HFFc6 (cell line): Measurements from ENCODE around the gene FGF1. TPM values are rescaled to one million over a fixed set of nuclear protein-coding genes. Genes with fewer than 3 reads are reported as not detected.

Experiments
- DNase-seq: peaks from one replicate; pipeline ENCODE4 v3.0.0-alpha.2; 2018
- H3K27ac Mint-ChIP-seq: 2 replicates; pipeline ENCODE4 v1.8.0; 2020; ENCODE audit warnings: mild to moderate bottlenecking, mixed read lengths
- H3K27me3 Mint-ChIP-seq: 2 replicates; pipeline ENCODE4 v1.8.0; 2021; ENCODE audit warnings: mild to moderate bottlenecking, moderate library complexity, mixed read lengths; ENCODE audit not compliant: insufficient read depth
- H3K36me3 Mint-ChIP-seq: 2 replicates; pipeline ENCODE4 v1.8.0; 2021; ENCODE audit warnings: low read depth, mixed read lengths
- H3K4me1 Mint-ChIP-seq: 2 replicates; pipeline ENCODE4 v1.8.0; 2020; ENCODE audit warnings: low read depth, mixed read lengths
- H3K4me3 Mint-ChIP-seq: 2 replicates; pipeline ENCODE4 v1.8.0; 2020; ENCODE audit warnings: mild to moderate bottlenecking, moderate library complexity, mixed read lengths
- H3K9me3 Mint-ChIP-seq: 2 replicates; pipeline ENCODE4 v1.8.0; 2020; ENCODE audit warnings: mild to moderate bottlenecking, mixed read lengths
- CTCF ChIP-seq: fragments of 200-600 bp; sonication (generic); IDR thresholded peaks from 2 replicates; pipeline ENCODE4 v1.5.0; 2021; ENCODE audit warnings: antibody characterized with exemption, mild to moderate bottlenecking
- total RNA-seq, 6 experiments: library from RNA; stranded (reverse); fragmentation: NEBNext Ultra II Directional; extraction: Animal tissue kit (Norgen Biotek cat#: 25700); gene quantifications; 2 replicates in 1 of 6; 3 replicates in 5 of 6; pipeline ENCODE4 v1.2.3, GENCODE V29; 2021

The FGF1 gene
- total RNA-seq, 6 experiments from 2014 or later: 34.2 to 42.4 (median 37.2) TPM

GRCh38 chr5:142700566-142700965 lies 14.7 kb upstream of the FGF1 start:
- Mint-ChIP-seq H3K9me3 (no peaks in the 10 kb centered on the region), H3K4me1 (peaks cover 31% of the 10 kb centered on the region), H3K27ac (no peak overlapping the region), H3K36me3 (no peaks in the 10 kb centered on the region), H3K4me3 (no peak overlapping the region), H3K27me3 (no peaks in the 10 kb centered on the region; the same call in 1 of the 2 replicates)
- DNase-seq: no peak
- TF ChIP-seq CTCF: no peak

GRCh38 chr5:142699184-142699720 lies 13.4 kb upstream of the FGF1 start:
- Mint-ChIP-seq H3K27ac (no peak overlapping the region), H3K4me1 (peaks cover 31% of the 10 kb centered on the region), H3K4me3 (no peak overlapping the region), H3K36me3 (no peaks in the 10 kb centered on the region), H3K27me3 (no peaks in the 10 kb centered on the region; the same call in 1 of the 2 replicates), H3K9me3 (no peaks in the 10 kb centered on the region)
- peak; percentile 78 for DNase-seq
- TF ChIP-seq CTCF: peak; percentile 99

- Mint-ChIP-seq H3K27ac (no peak overlapping the region), H3K4me3 (no peak overlapping the region), H3K27me3 (no peaks in the 10 kb centered on the region; the same call in 1 of the 2 replicates), H3K36me3 (no peaks in the 10 kb centered on the region), H3K4me1 (peaks cover 31% of the 10 kb centered on the region), H3K9me3 (no peaks in the 10 kb centered on the region)
- TF ChIP-seq CTCF: 0 out of 2 replicates have a peak, but pooled peaks have one; percentile 5
- DNase-seq: no peak
Measured at GRCh38 chr5:142698447-142699183, 12.7 kb upstream of the FGF1 start.

- Mint-ChIP-seq H3K4me1 (peaks cover 31% of the 10 kb centered on the region), H3K4me3 (peak overlapping the region; percentile 41), H3K36me3 (no peaks in the 10 kb centered on the region), H3K9me3 (no peaks in the 10 kb centered on the region), H3K27me3 (no peaks in the 10 kb centered on the region; the same call in 1 of the 2 replicates), H3K27ac (peak overlapping the region; percentile 54)
- no peak for TF ChIP-seq CTCF
- peak; percentile 38 for DNase-seq
Measured at GRCh38 chr5:142697356-142698255, 11.7 kb upstream of the FGF1 start.

- H3K4me3 Mint-ChIP-seq: no peak overlapping the region
Measured at GRCh38 chr5:142696379-142696778, 10.5 kb upstream of the FGF1 start.

More at GRCh38 chr5:142696379-142696778, 10.5 kb upstream of the FGF1 start:
- no peaks in the 10 kb centered on the region for H3K9me3 Mint-ChIP-seq
- DNase-seq: no peak
- no peaks in the 10 kb centered on the region for H3K27me3 Mint-ChIP-seq
- no peaks in the 10 kb centered on the region for H3K36me3 Mint-ChIP-seq
- no peak overlapping the region for H3K27ac Mint-ChIP-seq
- TF ChIP-seq CTCF: no peak
- H3K4me1 Mint-ChIP-seq: peaks cover 31% of the 10 kb centered on the region
